IMR-90 (cell line): ENCODE measurements around the gene ARRB1. TPM values are rescaled to one million over a fixed set of nuclear protein-coding genes. Genes with fewer than 3 reads are reported as not detected.

Experiments
- ATAC-seq: fragments of 200-7000 bp; cut with Tn5 transposase; 2 replicates; pipeline ENCODE4 v1.9.1; 2020; ENCODE audit warnings: low read depth, mild to moderate bottlenecking, moderate library complexity
- BruUV-seq: library from RNA; stranded (reverse); fragments of 400-500 nt; replicated peaks from 2 replicates; lab custom pipeline; 2021; lab: Mats Ljungman, UMichigan
- CTCF ChIA-PET: fragments of 300-600 bp; formaldehyde crosslinking; extraction: SDS; loops from one replicate; lab custom pipeline; 2021; ENCODE audit warnings: antibody characterized with exemption; lab: Yijun Ruan, JAX
- POLR2A ChIA-PET: fragments of 300-600 bp; sonication (Branson Sonifier 250); formaldehyde crosslinking; loops from one replicate; lab custom pipeline; 2022; ENCODE audit warnings: antibody characterized with exemption; ENCODE audit not compliant: unreplicated experiment; lab: Charles Lee
- DNase-seq: peaks from one replicate; pipeline ENCODE4 v3.0.0; 2013
- H2AFZ ChIP-seq: replicated peaks from 2 replicates; pipeline ENCODE3; 2013; ENCODE audit warnings: low read length, mild to moderate bottlenecking; ENCODE audit not compliant: poor library complexity
- H2AK5ac ChIP-seq: 2 replicates; pipeline ENCODE4 v1.6.1; 2013; ENCODE audit warnings: low read depth, low read length, inconsistent platforms
- H2AK9ac ChIP-seq: replicated peaks from 2 replicates; pipeline ENCODE3; 2013; ENCODE audit warnings: mild to moderate bottlenecking, low read depth, low read length, moderate library complexity; ENCODE audit not compliant: poor library complexity
- H2BK120ac ChIP-seq: 2 replicates; pipeline ENCODE4 v1.6.1; 2013; ENCODE audit warnings: low read depth, low read length, inconsistent platforms
- H2BK15ac ChIP-seq: 3 replicates; pipeline ENCODE4 v1.6.1; 2013; ENCODE audit warnings: low read depth, low read length, inconsistent platforms
- H2BK20ac ChIP-seq: 2 replicates; pipeline ENCODE4 v1.6.1; 2013; ENCODE audit warnings: low read depth, mild to moderate bottlenecking, inconsistent platforms, low read length, moderate library complexity
- H2BK5ac ChIP-seq: 2 replicates; pipeline ENCODE4 v1.6.1; 2013; ENCODE audit warnings: mild to moderate bottlenecking, low read depth, low read length, inconsistent platforms; ENCODE audit not compliant: poor library complexity, severe bottlenecking
- H3K14ac ChIP-seq: replicated peaks from 2 replicates; pipeline ENCODE4 v1.6.1; 2013; ENCODE audit warnings: low read depth, low read length, inconsistent platforms
- H3K18ac ChIP-seq: 2 replicates; pipeline ENCODE4 v1.6.1; 2013; ENCODE audit warnings: low read depth, low read length, control low read depth
- H3K23ac ChIP-seq: 2 replicates; pipeline ENCODE4 v1.6.1; 2013; ENCODE audit warnings: low read depth, low read length, inconsistent platforms
- H3K27ac ChIP-seq: 2 replicates; pipeline ENCODE4 v1.5.1; 2013; ENCODE audit warnings: mild to moderate bottlenecking, control low read depth, low read length; ENCODE audit not compliant: insufficient read depth
- H3K27me3 ChIP-seq: 2 replicates; pipeline ENCODE4 v1.6.1; 2013; ENCODE audit warnings: low read length; ENCODE audit not compliant: control insufficient read depth, insufficient read depth
- H3K36me3 ChIP-seq: 2 replicates; pipeline ENCODE4 v1.6.1; 2013; ENCODE audit warnings: low read length, mixed read lengths; ENCODE audit not compliant: control insufficient read depth, insufficient read depth
- H3K4ac ChIP-seq: 2 replicates; pipeline ENCODE4 v1.6.1; 2013; ENCODE audit warnings: low read depth, low read length, inconsistent platforms
- H3K4me1 ChIP-seq: 2 replicates; pipeline ENCODE4 v1.6.1; 2013; ENCODE audit warnings: low read length, mixed read lengths; ENCODE audit not compliant: control insufficient read depth, insufficient read depth
- H3K4me2 ChIP-seq: 2 replicates; pipeline ENCODE4 v1.6.1; 2013; ENCODE audit warnings: low read depth, mild to moderate bottlenecking, control low read depth, low read length, moderate library complexity
- H3K4me3 ChIP-seq: 2 replicates; pipeline ENCODE4 v1.5.1; 2013; ENCODE audit warnings: low read depth, mild to moderate bottlenecking, control low read depth, low read length, moderate library complexity; ENCODE audit not compliant: insufficient read depth
- H3K56ac ChIP-seq: 2 replicates; pipeline ENCODE4 v1.6.1; 2013; ENCODE audit warnings: low read length, inconsistent platforms; ENCODE audit not compliant: insufficient read depth; ENCODE audit errors: extremely low read depth
- H3K79me1 ChIP-seq, 2 experiments: 2 replicates each; pipeline ENCODE4 v1.6.1; 2013; ENCODE audit warnings: low read length in 2 of 2, inconsistent platforms in 1 of 2, low read depth in 1 of 2
- H3K9ac ChIP-seq: 2 replicates; pipeline ENCODE4 v1.6.1; 2013; ENCODE audit warnings: low read depth, low read length, control low read depth
- H3K9me1 ChIP-seq: 2 replicates; pipeline ENCODE4 v1.6.1; 2013; ENCODE audit warnings: low read length, inconsistent platforms; ENCODE audit not compliant: insufficient read depth
- H3K9me3 ChIP-seq: 2 replicates; pipeline ENCODE4 v1.6.1; 2013; ENCODE audit warnings: low read length; ENCODE audit not compliant: control insufficient read depth, insufficient read depth
- H4K20me1 ChIP-seq: 2 replicates; pipeline ENCODE4 v1.6.1; 2013; ENCODE audit warnings: low read length, inconsistent platforms; ENCODE audit not compliant: insufficient read depth
- H4K5ac ChIP-seq: 2 replicates; pipeline ENCODE4 v1.6.1; 2013; ENCODE audit warnings: mild to moderate bottlenecking, low read depth, low read length, control low read depth
- H4K8ac ChIP-seq, 2 experiments: 2 replicates each; pipeline ENCODE4 v1.6.1; 2013; ENCODE audit warnings: low read depth in 2 of 2, low read length in 2 of 2, control low read depth in 1 of 2, inconsistent platforms in 1 of 2
- H4K91ac ChIP-seq: 2 replicates; pipeline ENCODE4 v1.6.1; 2013; ENCODE audit warnings: low read depth, low read length, inconsistent platforms; ENCODE audit not compliant: insufficient read depth
- BHLHE40 ChIP-seq: fragments of 150-350 bp; IDR thresholded peaks from 2 replicates; pipeline ENCODE4 v1.6.1; 2016; ENCODE audit warnings: mild to moderate bottlenecking, low read depth, low read length
- CEBPB ChIP-seq: IDR thresholded peaks from 2 replicates; pipeline ENCODE4 v1.6.1; 2012; ENCODE audit warnings: low read depth, low read length, improper control_type of control experiment
- CHD1 ChIP-seq: IDR thresholded peaks from 2 replicates; pipeline ENCODE4 v1.6.1; 2012; ENCODE audit warnings: low read depth, low read length, improper control_type of control experiment
- CTCF ChIP-seq: conservative IDR thresholded peaks from 2 replicates; pipeline ENCODE4 v1.5.1; 2012; ENCODE audit warnings: mild to moderate bottlenecking, low read depth, low read length, improper control_type of control experiment
- ELK1 ChIP-seq: fragments of 150-350 bp; IDR thresholded peaks from 2 replicates; pipeline ENCODE4 v1.6.1; 2016; ENCODE audit warnings: low read depth, mild to moderate bottlenecking, low read length, moderate library complexity, borderline replicate concordance
- FOS ChIP-seq: fragments of 150-350 bp; IDR thresholded peaks from 2 replicates; pipeline ENCODE4 v1.6.1; 2016; ENCODE audit warnings: low read depth, low read length
- MAFK ChIP-seq: IDR thresholded peaks from 2 replicates; pipeline ENCODE4 v1.6.1; 2012; ENCODE audit warnings: low read depth, low read length, improper control_type of control experiment
- MAZ ChIP-seq: IDR thresholded peaks from 2 replicates; pipeline ENCODE4 v1.6.1; 2012; ENCODE audit warnings: low read depth, mild to moderate bottlenecking, low read length, improper control_type of control experiment, moderate library complexity, borderline replicate concordance
- MXI1 ChIP-seq: IDR thresholded peaks from 2 replicates; pipeline ENCODE4 v1.6.1; 2012; ENCODE audit warnings: low read depth, mild to moderate bottlenecking, low read length, moderate library complexity, borderline replicate concordance
- NFE2L2 ChIP-seq: fragments of 150-350 bp; IDR thresholded peaks from 2 replicates; pipeline ENCODE4 v1.6.1; 2016; ENCODE audit warnings: low read depth, mild to moderate bottlenecking, low read length
- POLR2A ChIP-seq: IDR thresholded peaks from 2 replicates; pipeline ENCODE4 v1.6.1; 2012; ENCODE audit warnings: mild to moderate bottlenecking, low read depth, low read length
- RAD21 ChIP-seq: IDR thresholded peaks from 2 replicates; pipeline ENCODE4 v1.6.1; 2012; ENCODE audit warnings: low read length, improper control_type of control experiment
- RCOR1 ChIP-seq: IDR thresholded peaks from 2 replicates; pipeline ENCODE4 v1.6.1; 2012; ENCODE audit warnings: mild to moderate bottlenecking, low read length, improper control_type of control experiment; ENCODE audit not compliant: insufficient replicate concordance
- RFX5 ChIP-seq: IDR thresholded peaks from 2 replicates; pipeline ENCODE4 v1.8.0; 2012; ENCODE audit warnings: low read depth, mild to moderate bottlenecking, low read length, moderate library complexity
- SMC3 ChIP-seq: fragments of 150-350 bp; IDR thresholded peaks from 2 replicates; pipeline ENCODE4 v1.6.1; 2016; ENCODE audit warnings: low read depth, mild to moderate bottlenecking, antibody characterized with exemption, low read length, moderate library complexity
- USF2 ChIP-seq: fragments of 150-350 bp; IDR thresholded peaks from 2 replicates; pipeline ENCODE4 v1.6.1; 2017; ENCODE audit warnings: mild to moderate bottlenecking, antibody characterized with exemption, low read length, low read depth
- WGBS, 2 experiments: methylation state at CpG; one replicate each; pipeline versions ENCODE4 v1.1.5 to v1.1.7; 2013; ENCODE audit warnings: missing lambda C conversion rate in 2 of 2; ENCODE audit not compliant: insufficient read length in 1 of 2; ENCODE audit errors: extremely low coverage in 2 of 2; 5-methylcytosine and 5-hydroxymethylcytosine counted together
- dilution Hi-C: fragments of 300-500 bp; cut with HindIII; formaldehyde crosslinking; loops from one replicate; pipeline ENCODE4 v1.14.3; 2018; ENCODE audit warnings: low sequenced_read_pairs; ENCODE audit not compliant: unreplicated experiment
- in situ Hi-C: fragments of 300-500 bp; cut with MboI; formaldehyde crosslinking; loops from 3 replicates; pipeline ENCODE4 v1.14.3; 2019; ENCODE audit warnings: low sequenced_read_pairs, inconsistent platforms, mixed read lengths
- intact Hi-C: fragments of 100-400 bp; cut with micrococcal nuclease; formaldehyde crosslinking; loops from 2 replicates; pipeline ENCODE4 v1.10.0; 2022
- polyA plus RNA-seq, 3 experiments: library from polyadenylated mRNA; depleted of rRNA; stranded (reverse); fragments of >200 nt; gene quantifications; 2 replicates each; pipeline ENCODE4 v1.2.3, GENCODE V29; 2012; ENCODE audit warnings: low replicate concordance in 1 of 3
- total RNA-seq: library from RNA; depleted of rRNA; stranded (reverse); fragments of >200 nt; gene quantifications from 2 replicates; pipeline ENCODE4 v1.2.3, GENCODE V29; 2012

Gene ARRB1
- total and polyA plus RNA-seq, 2 of the 4 experiments (the other 2 are of a cell fraction): 11.0 to 17.4 TPM

- intact Hi-C loops (no loop called here), dilution Hi-C loops (no loop called here), in situ Hi-C loops (no loop called here)
- Histone ChIP-seq H3K18ac (no peak overlapping the region), H4K20me1 (no peaks in the 10 kb centered on the region; the same call in 1 of the 2 replicates), H3K14ac (no peak overlapping the region), H2AFZ (no peak overlapping the region), H2BK15ac (no peak overlapping the region), H3K4me1 (no peaks in the 10 kb centered on the region; the same call in 1 of the 2 replicates), H2AK5ac (no peak overlapping the region), H3K4me2 (no peak overlapping the region), H3K9me3 (no peaks in the 10 kb centered on the region), H4K5ac (no peak overlapping the region), H3K79me1 (no peaks in the 10 kb centered on the region), H3K56ac (no peak overlapping the region), H4K8ac (no peak overlapping the region), H2AK9ac (no peak overlapping the region), H2BK20ac (no peak overlapping the region), H4K91ac (no peak overlapping the region), H3K4me3 (no peak overlapping the region), H2BK5ac (no peak overlapping the region), H3K36me3 (peaks cover 11% of the 10 kb centered on the region; the same call in 1 of the 2 replicates), H2BK120ac (no peak overlapping the region), H3K9ac (no peak overlapping the region), H3K9me1 (no peaks in the 10 kb centered on the region; the same call in 1 of the 2 replicates), H3K27ac (no peak overlapping the region), H3K27me3 (no peaks in the 10 kb centered on the region; the same call in 1 of the 2 replicates), H3K23ac (no peak overlapping the region), H3K4ac (no peak overlapping the region)
- TF ChIP-seq FOS (no peak), RCOR1 (no peak), ELK1 (no peak), RFX5 (no peak), USF2 (no peak), CEBPB (no peak), POLR2A (no peak), BHLHE40 (no peak), CTCF (no peak), RAD21 (no peak), NFE2L2 (no peak), SMC3 (no peak), MAZ (no peak), MAFK (no peak), CHD1 (no peak), MXI1 (no peak)
- DNase-seq (no peak), ATAC-seq (no peak)
- BruUV-seq: no TSS peak
- 80% methylated on average over 1 of the region's 9 CpGs; no CpG with 5 or more reads in 1 of the 2 experiments for WGBS, 2 experiments
- POLR2A ChIA-PET: interaction anchor here (0.7 kb wide), 1 partner anchor 26 kb away, joined by 4 read pairs; no protein-coding TSS in a partner anchor
- CTCF ChIA-PET: interaction anchor here (0.6 kb wide), 1 partner anchor 271 kb away, joined by 3 read pairs; no protein-coding TSS in a partner anchor
These were observed 81.6 kb downstream of the ARRB1 start for GRCh38 chr11:75269896-75270295.
